ENCODE results near the gene RPL12.

RPL12 gene

DNA sequence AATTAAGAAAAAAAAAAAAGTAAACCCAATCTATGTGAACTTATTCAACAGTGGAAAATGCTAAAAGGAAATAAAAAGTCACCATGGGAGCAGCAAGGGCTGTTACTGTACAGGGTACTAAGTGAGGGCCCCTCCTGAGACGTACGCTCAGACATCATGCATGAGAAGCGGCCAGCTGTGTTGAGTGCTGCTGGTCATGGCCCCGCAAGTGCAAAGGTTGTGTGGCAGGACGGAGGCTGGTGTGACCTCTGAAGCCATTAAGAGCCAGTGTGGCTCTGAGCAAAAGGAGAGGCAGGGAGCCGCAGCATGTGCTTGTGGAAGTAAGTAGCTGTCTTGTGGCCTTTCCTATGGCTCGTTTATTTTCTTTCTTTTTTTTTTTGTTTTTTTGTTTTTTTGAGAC is 30.1 kb downstream of the RPL12 start:
- H3K4me1 ChIP-seq (ENCODE audit: control extremely low read depth in 1 of 4, control insufficient read depth in 4 of 4, insufficient read depth in 4 of 4, low read length in 3 of 4), result peaks cover 5 to 30% (median 23%) of the 10 kb centered on the region in 4 experiments
- CTCF ChIA-PET, result interaction anchor here (1.8 to 2.5 kb wide), 2 partner anchors 14 to 16 kb away, joined by 5 to 7 read pairs; no protein-coding TSS in a partner anchor

DNA sequence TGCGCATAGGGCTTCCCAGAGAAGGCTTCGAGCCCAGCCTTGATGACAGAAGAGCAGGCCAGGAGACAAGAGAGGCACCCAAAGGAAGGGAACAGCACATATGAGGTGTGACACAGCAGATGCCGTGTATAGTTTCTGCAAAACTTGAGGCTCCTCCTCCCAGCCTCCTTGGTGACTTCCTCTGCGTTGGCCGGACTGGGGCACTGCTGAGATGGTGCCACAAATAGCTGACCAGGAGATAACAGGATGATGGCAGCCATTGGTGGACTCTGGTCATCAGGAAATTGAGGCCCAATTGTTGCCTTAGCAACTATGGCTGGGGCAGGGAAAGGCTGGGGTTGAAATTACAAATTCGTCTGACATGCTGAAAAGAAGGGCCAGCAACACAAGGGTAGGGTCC is 31.9 kb downstream of the RPL12 start:
- Histone ChIP-seq H3K27ac (ENCODE audit: insufficient read depth in 1 of 2, low read depth in 1 of 2, low read length in 2 of 2, poor library complexity in 1 of 2, severe bottlenecking in 2 of 2) (no peak overlapping the region), H3K9me3 (ENCODE audit: control extremely low read depth in 1 of 5, control insufficient read depth in 4 of 5, insufficient read depth in 2 of 5, low read depth in 1 of 5, low read length in 4 of 5) (no peaks in the 10 kb centered on the region), H3K4me1 (ENCODE audit: control extremely low read depth in 1 of 4, control insufficient read depth in 4 of 4, insufficient read depth in 4 of 4, low read length in 3 of 4) (peaks cover 2 to 18% (median 12%) of the 10 kb centered on the region in 4 experiments), H3K36me3 (ENCODE audit: control insufficient read depth in 4 of 4, insufficient read depth in 4 of 4, low read length in 3 of 4) (no peaks in the 10 kb centered on the region), H3K4me3 (ENCODE audit: control insufficient read depth in 1 of 7, extremely low read depth in 1 of 7, insufficient read depth in 4 of 7, low read depth in 2 of 7, low read length in 6 of 7) (no peak overlapping the region), H3K27me3 (replicated peaks in 2 of 5; ENCODE audit: control insufficient read depth in 4 of 5, insufficient read depth in 5 of 5, low read length in 4 of 5) (no peaks in the 10 kb centered on the region)
- ChIA-PET POLR2A (no interaction called here), CTCF (interaction anchor here (1.2 to 2.5 kb wide), 3 partner anchors 12 to 204 kb away, joined by 3 to 7 read pairs (median 3); no protein-coding TSS in a partner anchor)
- DNase-seq, result no peak
- 93% methylated on average over 6 of the region's 6 CpGs for WGBS (ENCODE audit: insufficient coverage)

More for the DNA sequence above, 30.1 kb downstream of the RPL12 start:
- POLR2A ChIA-PET, result interaction anchor here (0.6 kb wide), 1 partner anchor 196 kb away, joined by 4 read pairs; no protein-coding TSS in a partner anchor
- no peak overlapping the region for H3K27ac ChIP-seq (ENCODE audit: insufficient read depth in 1 of 2, low read depth in 1 of 2, low read length in 2 of 2, poor library complexity in 1 of 2, severe bottlenecking in 2 of 2)
- WGBS (ENCODE audit: insufficient coverage), result 92% methylated on average over 5 of the region's 7 CpGs
- no peaks in the 10 kb centered on the region for H3K27me3 ChIP-seq (replicated peaks in 2 of 5; ENCODE audit: control insufficient read depth in 4 of 5, insufficient read depth in 5 of 5, low read length in 4 of 5)
- H3K36me3 ChIP-seq (ENCODE audit: control insufficient read depth in 4 of 4, insufficient read depth in 4 of 4, low read length in 3 of 4), result no peaks in the 10 kb centered on the region
- DNase-seq, result no peak
- no peaks in the 10 kb centered on the region for H3K9me3 ChIP-seq (ENCODE audit: control extremely low read depth in 1 of 5, control insufficient read depth in 4 of 5, insufficient read depth in 2 of 5, low read depth in 1 of 5, low read length in 4 of 5)
- H3K4me3 ChIP-seq (ENCODE audit: control insufficient read depth in 1 of 7, extremely low read depth in 1 of 7, insufficient read depth in 4 of 7, low read depth in 2 of 7, low read length in 6 of 7), result no peak overlapping the region

DNA sequence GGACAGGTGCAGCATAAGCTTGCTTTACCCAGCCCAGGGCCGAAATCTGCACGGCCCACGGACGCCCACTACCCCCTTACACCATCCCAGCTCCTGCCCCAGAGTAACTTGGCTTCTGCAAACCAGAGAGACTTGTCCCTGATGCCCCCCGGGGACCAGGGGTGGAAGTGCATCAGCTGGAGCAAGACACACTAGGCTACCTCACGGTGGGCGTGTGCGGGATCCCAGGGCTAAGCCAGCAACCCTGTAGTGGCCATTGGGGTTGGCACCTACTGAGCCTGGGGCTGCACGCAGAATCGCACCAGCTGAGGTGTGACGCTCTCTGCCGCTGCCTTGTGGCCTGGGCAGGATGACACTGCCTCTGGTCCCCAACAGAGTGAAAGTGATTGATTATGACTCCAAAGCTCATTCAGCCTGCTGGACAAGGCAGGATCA is 33.2 kb downstream of the RPL12 start:
- ChIA-PET CTCF (interaction anchor here (1.2 to 1.3 kb wide), 2 partner anchors 15 to 107 kb away, joined by 4 read pairs; no protein-coding TSS in a partner anchor), POLR2A (interaction anchor here (0.5 kb wide), 1 partner anchor 40 kb away, joined by 4 read pairs; no protein-coding TSS in a partner anchor)
- no peaks in the 10 kb centered on the region for H3K36me3 ChIP-seq (ENCODE audit: control insufficient read depth in 4 of 4, insufficient read depth in 4 of 4, low read length in 3 of 4)
- peak; percentile 63 to 79 (median 73) for DNase-seq
- 75% methylated on average over 8 of the region's 12 CpGs for WGBS (ENCODE audit: insufficient coverage)
- no peaks in the 10 kb centered on the region for H3K9me3 ChIP-seq (ENCODE audit: control extremely low read depth in 1 of 5, control insufficient read depth in 4 of 5, insufficient read depth in 2 of 5, low read depth in 1 of 5, low read length in 4 of 5)
- H3K27me3 ChIP-seq (replicated peaks in 2 of 5; ENCODE audit: control insufficient read depth in 4 of 5, insufficient read depth in 5 of 5, low read length in 4 of 5), result no peaks in the 10 kb centered on the region
- H3K4me3 ChIP-seq (ENCODE audit: control insufficient read depth in 1 of 7, extremely low read depth in 1 of 7, insufficient read depth in 4 of 7, low read depth in 2 of 7, low read length in 6 of 7), result no peak overlapping the region
- no peak overlapping the region for H3K27ac ChIP-seq (ENCODE audit: insufficient read depth in 1 of 2, low read depth in 1 of 2, low read length in 2 of 2, poor library complexity in 1 of 2, severe bottlenecking in 2 of 2)
- H3K4me1 ChIP-seq (ENCODE audit: control extremely low read depth in 1 of 4, control insufficient read depth in 4 of 4, insufficient read depth in 4 of 4, low read length in 3 of 4), result peaks cover 0 to 11% (median 4%) of the 10 kb centered on the region in 4 experiments

DNA sequence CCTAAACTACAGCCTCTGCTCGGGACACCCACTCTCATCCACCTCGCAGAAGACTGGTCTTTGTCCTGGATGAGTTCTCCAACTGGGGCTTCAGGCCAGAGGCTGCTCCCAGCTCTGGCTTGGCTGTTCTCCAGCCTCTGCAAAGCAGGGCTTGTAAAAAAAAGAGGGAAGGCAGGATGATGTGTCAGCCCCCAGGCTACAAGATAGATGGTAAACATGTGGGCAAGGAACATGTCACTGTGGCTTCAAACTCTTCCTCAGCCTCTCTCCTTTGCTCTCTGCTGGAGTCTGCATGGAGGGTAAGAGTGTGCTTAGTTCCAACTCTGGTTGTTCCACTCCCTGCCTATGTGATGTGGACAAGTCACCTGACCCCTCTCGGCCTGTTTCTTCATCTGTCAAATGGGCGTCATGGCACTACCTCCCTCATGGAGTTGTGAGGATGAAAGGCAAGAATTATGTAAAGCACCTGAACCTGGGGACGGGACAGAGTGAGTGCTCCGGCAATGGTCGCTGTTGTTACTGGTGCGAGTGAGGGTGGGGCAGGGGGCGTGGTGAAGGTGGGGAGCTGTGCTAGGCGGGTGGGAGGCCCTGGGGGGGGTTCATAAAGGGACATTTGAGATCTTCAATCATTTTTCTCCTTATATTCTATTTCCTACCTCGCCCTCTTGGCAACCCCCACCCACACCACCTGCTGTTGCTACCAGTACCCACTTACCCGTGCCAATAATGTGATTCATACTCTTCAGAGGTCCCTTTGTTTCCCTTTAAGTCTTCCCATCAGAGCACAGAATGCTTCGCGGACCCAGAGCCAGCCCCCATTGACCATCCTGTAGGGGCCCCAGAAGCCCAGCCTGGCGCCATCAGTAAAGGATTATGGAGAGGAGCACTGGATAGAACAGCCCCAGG is 33.8 kb downstream of the RPL12 start:
- ChIA-PET CTCF (interaction anchor here (1.2 to 1.3 kb wide), 2 partner anchors 14 to 106 kb away, joined by 4 read pairs; no protein-coding TSS in a partner anchor), POLR2A (interaction anchor here (0.5 kb wide), 1 partner anchor 41 kb away, joined by 4 read pairs; no protein-coding TSS in a partner anchor)

DNA sequence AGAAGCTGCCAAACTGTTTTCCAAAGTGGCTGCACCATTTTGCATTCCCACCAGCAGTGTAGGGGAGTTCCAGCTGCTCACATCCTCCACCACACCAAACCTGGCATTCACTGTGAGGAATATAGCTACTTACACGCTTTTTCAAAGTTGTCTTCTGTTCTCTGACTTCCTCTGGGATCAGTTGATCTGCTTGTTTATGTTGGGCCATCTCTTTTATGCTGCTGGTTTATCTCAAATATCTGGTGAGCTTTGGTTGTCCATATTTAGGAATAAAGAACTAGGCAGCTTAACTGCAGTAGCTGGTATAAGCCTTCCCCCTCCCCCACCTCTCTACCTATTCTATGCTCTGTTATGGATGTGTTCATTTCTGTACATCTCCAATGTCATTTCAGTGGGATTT is 35.5 kb downstream of the RPL12 start:
- Histone ChIP-seq H3K9me3 (ENCODE audit: control extremely low read depth in 1 of 5, control insufficient read depth in 4 of 5, insufficient read depth in 2 of 5, low read depth in 1 of 5, low read length in 4 of 5) (no peaks in the 10 kb centered on the region), H3K27ac (ENCODE audit: insufficient read depth in 1 of 2, low read depth in 1 of 2, low read length in 2 of 2, poor library complexity in 1 of 2, severe bottlenecking in 2 of 2) (no peak overlapping the region), H3K4me1 (ENCODE audit: control extremely low read depth in 1 of 4, control insufficient read depth in 4 of 4, insufficient read depth in 4 of 4, low read length in 3 of 4) (peaks cover 0 to 11% (median 0%) of the 10 kb centered on the region in 4 experiments), H3K27me3 (replicated peaks in 2 of 5; ENCODE audit: control insufficient read depth in 4 of 5, insufficient read depth in 5 of 5, low read length in 4 of 5) (no peaks in the 10 kb centered on the region), H3K36me3 (ENCODE audit: control insufficient read depth in 4 of 4, insufficient read depth in 4 of 4, low read length in 3 of 4) (no peaks in the 10 kb centered on the region), H3K4me3 (ENCODE audit: control insufficient read depth in 1 of 7, extremely low read depth in 1 of 7, insufficient read depth in 4 of 7, low read depth in 2 of 7, low read length in 6 of 7) (no peak overlapping the region)
- CTCF ChIA-PET, result interaction anchor here (1.0 kb wide), 1 partner anchor 104 kb away, joined by 3 read pairs; no protein-coding TSS in a partner anchor
- no peak for DNase-seq
- WGBS (ENCODE audit: insufficient coverage), result no CpG with 5 or more reads among the region's 1 CpG
- POLR2A ChIA-PET, result no interaction called here

More for the DNA sequence above, 33.8 kb downstream of the RPL12 start:
- 86% methylated on average over 5 of the region's 15 CpGs for WGBS (ENCODE audit: insufficient coverage)
- H3K27me3 ChIP-seq (replicated peaks in 2 of 5; ENCODE audit: control insufficient read depth in 4 of 5, insufficient read depth in 5 of 5, low read length in 4 of 5), result no peaks in the 10 kb centered on the region
- H3K4me3 ChIP-seq (ENCODE audit: control insufficient read depth in 1 of 7, extremely low read depth in 1 of 7, insufficient read depth in 4 of 7, low read depth in 2 of 7, low read length in 6 of 7), result no peak overlapping the region
- peaks cover 0 to 6% (median under 1%) of the 10 kb centered on the region in 4 experiments for H3K4me1 ChIP-seq (ENCODE audit: control extremely low read depth in 1 of 4, control insufficient read depth in 4 of 4, insufficient read depth in 4 of 4, low read length in 3 of 4)
- H3K9me3 ChIP-seq (ENCODE audit: control extremely low read depth in 1 of 5, control insufficient read depth in 4 of 5, insufficient read depth in 2 of 5, low read depth in 1 of 5, low read length in 4 of 5), result no peaks in the 10 kb centered on the region
- H3K27ac ChIP-seq (ENCODE audit: insufficient read depth in 1 of 2, low read depth in 1 of 2, low read length in 2 of 2, poor library complexity in 1 of 2, severe bottlenecking in 2 of 2), result no peak overlapping the region
- no peak for DNase-seq
- H3K36me3 ChIP-seq (ENCODE audit: control insufficient read depth in 4 of 4, insufficient read depth in 4 of 4, low read length in 3 of 4), result no peaks in the 10 kb centered on the region

DNA sequence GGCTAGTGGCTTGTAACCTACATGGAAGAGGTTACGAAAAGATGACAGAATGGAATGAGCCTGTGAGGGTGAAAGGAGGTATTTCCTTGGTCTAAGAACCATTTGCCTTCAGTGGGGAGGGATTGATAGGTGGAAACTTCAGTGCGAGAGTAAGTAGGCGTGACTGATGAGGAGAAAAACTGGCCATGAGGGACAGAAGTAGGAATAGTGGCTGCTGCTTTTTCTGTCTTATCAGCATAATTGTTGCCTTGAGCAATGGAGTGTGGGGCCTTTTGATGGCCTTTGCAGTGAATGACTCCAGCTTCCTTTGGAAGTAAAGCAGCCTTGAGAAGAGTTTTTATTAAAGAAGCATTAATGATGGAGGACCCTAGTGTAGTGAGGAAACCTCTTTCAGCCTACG is 36.1 kb downstream of the RPL12 start:
- H3K4me3 ChIP-seq (ENCODE audit: control insufficient read depth in 1 of 7, extremely low read depth in 1 of 7, insufficient read depth in 4 of 7, low read depth in 2 of 7, low read length in 6 of 7), result no peak overlapping the region
- H3K36me3 ChIP-seq (ENCODE audit: control insufficient read depth in 4 of 4, insufficient read depth in 4 of 4, low read length in 3 of 4), result no peaks in the 10 kb centered on the region

DNA sequence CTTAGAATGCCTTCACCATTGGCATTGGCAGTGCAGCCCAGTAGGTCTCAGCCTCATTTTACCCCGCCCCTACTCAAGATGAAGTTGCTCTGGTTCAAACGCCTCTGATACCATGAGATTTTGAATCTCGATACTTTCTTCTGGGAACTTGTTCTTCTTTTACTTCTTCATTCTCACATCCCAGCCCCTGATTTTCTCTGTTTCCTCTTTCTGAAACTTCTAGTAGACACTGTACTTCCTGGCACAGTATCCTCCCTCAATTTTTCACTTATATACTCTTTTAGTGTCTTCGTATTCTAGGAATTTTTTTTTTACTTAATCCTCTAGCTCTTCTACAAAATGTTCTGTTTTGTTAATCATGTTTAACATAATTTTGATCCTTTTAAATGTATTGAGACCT is 40.1 kb downstream of the RPL12 start:
- no peak overlapping the region for H3K4me3 ChIP-seq (ENCODE audit: control insufficient read depth in 1 of 7, extremely low read depth in 1 of 7, insufficient read depth in 4 of 7, low read depth in 2 of 7, low read length in 6 of 7)
- DNase-seq, result no peak
- ChIA-PET CTCF (no interaction called here), POLR2A (no interaction called here)
- no peaks in the 10 kb centered on the region for H3K27me3 ChIP-seq (replicated peaks in 2 of 5; ENCODE audit: control insufficient read depth in 4 of 5, insufficient read depth in 5 of 5, low read length in 4 of 5)
- WGBS (ENCODE audit: insufficient coverage), result 65% methylated on average over 3 of the region's 4 CpGs
- no peaks in the 10 kb centered on the region for H3K9me3 ChIP-seq (ENCODE audit: control extremely low read depth in 1 of 5, control insufficient read depth in 4 of 5, insufficient read depth in 2 of 5, low read depth in 1 of 5, low read length in 4 of 5)
- no peaks in the 10 kb centered on the region for H3K36me3 ChIP-seq (ENCODE audit: control insufficient read depth in 4 of 4, insufficient read depth in 4 of 4, low read length in 3 of 4)
- no peak overlapping the region for H3K27ac ChIP-seq (ENCODE audit: insufficient read depth in 1 of 2, low read depth in 1 of 2, low read length in 2 of 2, poor library complexity in 1 of 2, severe bottlenecking in 2 of 2)
- H3K4me1 ChIP-seq (ENCODE audit: control extremely low read depth in 1 of 4, control insufficient read depth in 4 of 4, insufficient read depth in 4 of 4, low read length in 3 of 4), result peaks cover 0 to 6% (median 0%) of the 10 kb centered on the region in 4 experiments

More for the DNA sequence above, 36.1 kb downstream of the RPL12 start:
- Histone ChIP-seq H3K4me1 (ENCODE audit: control extremely low read depth in 1 of 4, control insufficient read depth in 4 of 4, insufficient read depth in 4 of 4, low read length in 3 of 4) (peaks cover 0 to 11% (median 0%) of the 10 kb centered on the region in 4 experiments), H3K27ac (ENCODE audit: insufficient read depth in 1 of 2, low read depth in 1 of 2, low read length in 2 of 2, poor library complexity in 1 of 2, severe bottlenecking in 2 of 2) (no peak overlapping the region), H3K27me3 (replicated peaks in 2 of 5; ENCODE audit: control insufficient read depth in 4 of 5, insufficient read depth in 5 of 5, low read length in 4 of 5) (no peaks in the 10 kb centered on the region), H3K9me3 (ENCODE audit: control extremely low read depth in 1 of 5, control insufficient read depth in 4 of 5, insufficient read depth in 2 of 5, low read depth in 1 of 5, low read length in 4 of 5) (no peaks in the 10 kb centered on the region)
- ChIA-PET CTCF (interaction anchor here (1.0 kb wide), 1 partner anchor 103 kb away, joined by 3 read pairs; no protein-coding TSS in a partner anchor), POLR2A (no interaction called here)
- DNase-seq, result no peak
- 83% methylated on average over 2 of the region's 4 CpGs for WGBS (ENCODE audit: insufficient coverage)
